ENCODE measurements around the gene RMND5A. TPM values are rescaled to one million over a fixed set of nuclear protein-coding genes. Genes with fewer than 3 reads are reported as not detected.
"Not testable (repeated sequence)": the region's sequence is repeated elsewhere in the genome, so short reads cannot be mapped to it uniquely, and the experiment has no call there.

Gene RMND5A
- polyA plus RNA-seq, 2 donors: 19.2 to 38.5 TPM

DNA sequence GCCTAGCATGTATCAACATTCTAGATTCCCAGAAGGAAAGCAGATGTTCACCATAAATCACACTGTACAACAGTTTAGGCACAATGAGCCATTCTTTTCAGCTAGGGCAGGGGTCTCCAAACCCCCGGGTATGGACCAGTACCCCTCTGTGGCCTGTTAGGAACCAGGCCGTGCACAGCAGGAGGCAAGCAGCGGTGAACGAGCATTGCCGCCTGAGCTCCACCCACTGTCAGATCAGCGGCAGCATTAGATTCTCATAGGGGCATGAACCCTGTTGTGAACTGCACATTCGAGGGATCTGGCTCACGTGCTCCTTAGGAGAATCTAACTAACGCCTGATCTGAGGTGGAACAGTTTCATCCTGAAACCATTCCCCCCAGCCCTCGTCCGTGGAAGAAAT lies 19.8 kb downstream of the RMND5A start:
- H3K4me3 ChIP-seq (ENCODE audit: low read depth in 1 of 2, low read length in 2 of 2); H3K9me3 ChIP-seq (ENCODE audit: control insufficient read depth in 2 of 2, insufficient read depth in 1 of 2, low read depth in 1 of 2, low read length in 1 of 2); H3K36me3 ChIP-seq (ENCODE audit: control insufficient read depth in 2 of 2, insufficient read depth in 2 of 2, low read length in 1 of 2); H3K27ac ChIP-seq (ENCODE audit: low read depth in 2 of 2, low read length in 1 of 2); H3K4me1 ChIP-seq (ENCODE audit: control insufficient read depth in 2 of 2, insufficient read depth in 2 of 2, low read length in 1 of 2); H3K27me3 ChIP-seq (ENCODE audit: control insufficient read depth in 1 of 2, insufficient read depth in 2 of 2, low read length in 2 of 2): not testable (repeated sequence)
- no CpG with 5 or more reads among the region's 11 CpGs for WGBS, 2 donors

DNA sequence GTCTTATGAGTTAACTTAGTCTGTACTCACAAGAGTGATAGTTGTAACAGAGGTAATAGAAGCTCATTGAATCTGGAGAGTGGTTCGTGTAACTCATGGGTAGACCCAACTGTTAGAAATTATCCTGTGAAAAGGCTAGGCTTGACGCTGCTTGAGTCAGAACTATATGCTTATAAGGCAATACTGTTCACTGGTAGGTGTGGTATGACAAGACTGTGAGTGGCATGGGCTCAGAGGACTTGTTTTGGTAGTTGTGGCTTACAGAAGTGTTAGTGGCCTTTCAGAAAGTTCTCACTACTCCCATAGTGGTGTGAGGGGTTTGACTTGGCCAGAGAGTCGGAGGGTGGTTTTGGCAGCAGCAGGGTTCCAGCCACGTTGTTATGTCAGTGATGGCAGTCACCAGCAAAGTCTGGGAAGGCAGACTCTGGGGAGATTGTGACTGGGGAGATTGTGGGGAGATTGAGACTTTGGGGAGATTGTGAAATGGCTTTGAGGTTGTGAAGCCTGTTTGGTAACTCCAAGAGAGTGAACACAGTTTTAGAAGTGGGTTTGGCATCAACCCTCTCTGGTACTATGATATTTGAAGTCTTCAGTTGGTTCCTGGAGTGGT lies 21.9 kb downstream of the RMND5A start:
- WGBS, 2 donors: 80% methylated on average over 1 of the region's 4 CpGs; no CpG with 5 or more reads in 1 of the 2 donors
- not testable (repeated sequence) for H3K4me3 ChIP-seq (ENCODE audit: low read depth in 1 of 2, low read length in 2 of 2); H3K27me3 ChIP-seq (ENCODE audit: control insufficient read depth in 1 of 2, insufficient read depth in 2 of 2, low read length in 2 of 2); H3K4me1 ChIP-seq (ENCODE audit: control insufficient read depth in 2 of 2, insufficient read depth in 2 of 2, low read length in 1 of 2); H3K9me3 ChIP-seq (ENCODE audit: control insufficient read depth in 2 of 2, insufficient read depth in 1 of 2, low read depth in 1 of 2, low read length in 1 of 2); H3K36me3 ChIP-seq (ENCODE audit: control insufficient read depth in 2 of 2, insufficient read depth in 2 of 2, low read length in 1 of 2)
- peak overlapping the region; percentile 59 to 71 for H3K27ac ChIP-seq (ENCODE audit: low read depth in 2 of 2, low read length in 1 of 2)

DNA sequence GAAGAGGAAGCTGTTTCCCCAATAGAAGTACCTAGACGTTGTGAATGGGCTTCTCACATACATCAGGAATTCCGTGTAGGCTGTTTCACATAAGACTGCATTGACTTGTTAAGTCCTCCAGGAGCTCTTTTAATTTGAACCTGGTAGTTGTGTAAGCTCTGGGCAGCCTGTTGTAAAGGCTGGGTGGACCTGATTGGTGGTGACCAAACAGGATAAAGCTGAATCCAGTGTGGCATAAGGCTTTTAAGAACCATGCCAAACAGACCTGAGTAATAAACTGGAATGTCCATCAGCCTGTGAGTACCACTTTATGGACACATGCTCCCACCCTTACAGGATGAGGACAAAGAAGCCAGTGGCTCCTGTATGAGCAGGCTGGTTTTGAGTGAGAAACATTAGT lies 24.1 kb downstream of the RMND5A start:
- no peaks in the 10 kb centered on the region for H3K36me3 ChIP-seq (ENCODE audit: control insufficient read depth in 2 of 2, insufficient read depth in 2 of 2, low read length in 1 of 2)
- H3K27me3 ChIP-seq (ENCODE audit: control insufficient read depth in 1 of 2, insufficient read depth in 2 of 2, low read length in 2 of 2): no peaks in the 10 kb centered on the region
- 70 to 83% methylated on average over 2 of the region's 2 CpGs for WGBS, 2 donors
- no peak overlapping the region for H3K4me3 ChIP-seq (ENCODE audit: low read depth in 1 of 2, low read length in 2 of 2)
- peak overlapping the region; percentile 23 to 24 for H3K27ac ChIP-seq (ENCODE audit: low read depth in 2 of 2, low read length in 1 of 2)
- H3K4me1 ChIP-seq (ENCODE audit: control insufficient read depth in 2 of 2, insufficient read depth in 2 of 2, low read length in 1 of 2): no peaks in the 10 kb centered on the region
- no peaks in the 10 kb centered on the region for H3K9me3 ChIP-seq (ENCODE audit: control insufficient read depth in 2 of 2, insufficient read depth in 1 of 2, low read depth in 1 of 2, low read length in 1 of 2)

DNA sequence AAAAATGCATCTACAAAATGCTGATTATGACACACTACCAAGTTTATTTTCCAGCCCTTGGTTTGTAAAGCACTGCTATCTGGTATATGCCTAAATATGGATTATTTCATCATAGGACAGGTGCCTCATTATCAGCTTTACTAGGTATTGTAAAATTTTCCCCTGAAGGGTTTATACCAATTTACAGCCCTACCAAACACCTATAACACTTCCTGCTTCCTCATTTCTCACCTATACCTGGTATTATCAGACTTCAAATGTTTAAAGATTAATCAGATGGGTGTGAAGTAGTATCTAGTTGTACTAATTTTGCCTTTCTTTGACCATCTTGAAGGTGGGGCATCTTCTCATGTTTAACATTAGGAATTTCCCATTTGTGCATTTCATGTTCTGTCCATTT lies 26.8 kb downstream of the RMND5A start:
- Histone ChIP-seq H3K36me3 (ENCODE audit: control insufficient read depth in 2 of 2, insufficient read depth in 2 of 2, low read length in 1 of 2) (peaks cover 0 to 2% of the 10 kb centered on the region in 2 donors), H3K4me1 (ENCODE audit: control insufficient read depth in 2 of 2, insufficient read depth in 2 of 2, low read length in 1 of 2) (no peaks in the 10 kb centered on the region), H3K27ac (ENCODE audit: low read depth in 2 of 2, low read length in 1 of 2) (peak overlapping the region in 1 of 2 donors; percentile 33), H3K9me3 (ENCODE audit: control insufficient read depth in 2 of 2, insufficient read depth in 1 of 2, low read depth in 1 of 2, low read length in 1 of 2) (no peaks in the 10 kb centered on the region), H3K4me3 (ENCODE audit: low read depth in 1 of 2, low read length in 2 of 2) (no peak overlapping the region), H3K27me3 (ENCODE audit: control insufficient read depth in 1 of 2, insufficient read depth in 2 of 2, low read length in 2 of 2) (no peaks in the 10 kb centered on the region)

DNA sequence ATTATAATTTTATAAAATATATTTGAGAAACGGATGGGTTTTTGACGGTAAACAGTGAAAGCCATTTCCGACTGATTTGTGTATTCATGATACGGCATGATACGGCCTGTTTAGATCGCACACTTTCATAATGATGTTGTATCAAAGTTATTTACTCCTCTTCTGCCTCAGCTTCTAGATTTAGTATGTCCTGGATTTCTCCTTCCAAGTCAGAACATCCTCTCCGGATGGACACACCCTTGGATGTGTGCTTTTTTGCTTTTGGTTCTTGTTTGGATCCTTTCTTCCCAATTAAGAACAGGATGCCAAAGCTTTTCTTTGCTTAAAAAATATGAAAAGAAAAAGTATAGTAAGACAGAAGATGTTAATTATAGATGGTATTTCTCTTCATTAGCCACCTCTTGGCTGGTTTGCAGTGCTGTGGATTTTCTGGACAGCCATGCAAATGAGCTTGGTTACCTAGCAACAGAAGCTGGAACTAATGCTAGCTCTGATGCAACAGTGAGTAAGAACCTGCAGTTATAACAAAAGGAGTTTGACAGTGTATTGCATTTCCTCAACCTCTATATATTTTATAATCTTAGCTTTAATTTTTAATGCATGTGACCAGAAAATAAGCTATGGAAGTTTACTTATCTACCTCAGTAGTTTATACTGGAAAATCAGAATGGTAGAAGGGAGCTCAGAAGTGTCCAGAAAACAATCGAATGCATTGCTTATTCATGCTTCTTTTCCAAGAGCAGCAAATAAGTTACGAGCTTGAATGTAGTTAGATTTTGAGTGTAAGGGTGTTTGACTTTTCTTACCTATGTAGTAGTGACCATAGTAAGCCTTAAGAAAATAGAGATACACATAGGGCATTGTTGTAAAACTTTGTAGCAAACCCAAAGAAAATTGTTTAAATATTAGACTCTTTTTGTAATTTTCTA lies 27.9 kb downstream of the RMND5A start:
- H3K27ac ChIP-seq (ENCODE audit: low read depth in 2 of 2, low read length in 1 of 2): peak overlapping the region in 1 of 2 donors; percentile 30
- H3K9me3 ChIP-seq (ENCODE audit: control insufficient read depth in 2 of 2, insufficient read depth in 1 of 2, low read depth in 1 of 2, low read length in 1 of 2): no peaks in the 10 kb centered on the region
- no peaks in the 10 kb centered on the region for H3K27me3 ChIP-seq (ENCODE audit: control insufficient read depth in 1 of 2, insufficient read depth in 2 of 2, low read length in 2 of 2)
- WGBS, 2 donors: 90 to 91% methylated on average over 9 of the region's 9 CpGs
- peaks cover 0 to 2% of the 10 kb centered on the region in 2 donors for H3K36me3 ChIP-seq (ENCODE audit: control insufficient read depth in 2 of 2, insufficient read depth in 2 of 2, low read length in 1 of 2)
- H3K4me3 ChIP-seq (ENCODE audit: low read depth in 1 of 2, low read length in 2 of 2): no peak overlapping the region
- no peaks in the 10 kb centered on the region for H3K4me1 ChIP-seq (ENCODE audit: control insufficient read depth in 2 of 2, insufficient read depth in 2 of 2, low read length in 1 of 2)

DNA sequence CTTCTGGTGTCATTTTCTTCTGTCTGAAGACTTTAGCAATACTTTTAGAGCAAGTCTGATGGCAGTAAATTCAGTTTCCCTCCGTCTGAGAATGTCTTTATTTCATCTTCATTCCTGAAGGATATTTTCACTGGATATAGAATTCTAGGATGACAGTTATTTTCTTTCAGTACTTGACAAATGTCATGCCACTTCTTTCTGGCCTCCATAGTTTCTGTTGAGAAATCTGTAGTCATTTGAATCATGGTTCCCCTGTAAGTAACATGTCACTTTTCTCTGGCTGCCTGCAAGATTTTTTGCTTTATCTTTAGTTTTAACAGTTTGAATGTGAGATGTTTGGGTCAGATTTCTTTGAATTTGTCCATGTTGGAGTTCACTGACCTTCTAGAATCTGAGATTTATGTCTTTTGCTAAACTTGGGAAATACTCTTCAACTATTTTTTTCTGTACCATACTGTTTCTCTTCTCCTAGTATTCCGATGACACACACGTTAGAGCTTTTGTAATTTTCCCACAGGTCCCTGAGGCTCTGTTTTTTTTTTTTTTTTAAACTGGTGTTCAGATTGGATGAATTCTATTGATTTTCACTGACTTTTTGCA lies 30.2 kb downstream of the RMND5A start:
- Histone ChIP-seq H3K4me3 (ENCODE audit: low read depth in 1 of 2, low read length in 2 of 2) (no peak overlapping the region), H3K27me3 (ENCODE audit: control insufficient read depth in 1 of 2, insufficient read depth in 2 of 2, low read length in 2 of 2) (no peaks in the 10 kb centered on the region), H3K27ac (ENCODE audit: low read depth in 2 of 2, low read length in 1 of 2) (no peak overlapping the region), H3K36me3 (ENCODE audit: control insufficient read depth in 2 of 2, insufficient read depth in 2 of 2, low read length in 1 of 2) (peaks cover 0 to 2% of the 10 kb centered on the region in 2 donors), H3K9me3 (ENCODE audit: control insufficient read depth in 2 of 2, insufficient read depth in 1 of 2, low read depth in 1 of 2, low read length in 1 of 2) (no peaks in the 10 kb centered on the region), H3K4me1 (ENCODE audit: control insufficient read depth in 2 of 2, insufficient read depth in 2 of 2, low read length in 1 of 2) (no peaks in the 10 kb centered on the region)
- WGBS, 2 donors: 94 to 98% methylated on average over 3 of the region's 3 CpGs

DNA sequence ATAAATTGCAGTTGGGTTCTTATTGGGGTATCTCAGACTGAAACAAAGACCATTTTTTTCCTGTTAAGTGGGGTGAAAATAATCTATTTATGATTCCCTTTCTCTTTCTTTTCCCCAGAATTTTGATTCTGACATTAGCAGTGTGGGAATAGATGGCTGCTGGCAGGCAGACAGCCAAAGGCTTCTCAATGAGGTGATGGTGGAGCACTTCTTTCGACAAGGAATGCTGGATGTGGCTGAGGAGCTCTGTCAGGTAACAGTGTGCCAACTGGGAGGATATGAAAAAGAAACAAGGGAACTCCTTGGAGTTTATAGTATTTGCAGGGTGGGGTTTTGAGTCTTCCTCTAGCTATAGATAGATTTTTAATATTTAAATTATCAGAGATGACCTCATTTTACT lies 31.7 kb downstream of the RMND5A start:
- Histone ChIP-seq H3K4me1 (ENCODE audit: control insufficient read depth in 2 of 2, insufficient read depth in 2 of 2, low read length in 1 of 2) (no peaks in the 10 kb centered on the region), H3K36me3 (ENCODE audit: control insufficient read depth in 2 of 2, insufficient read depth in 2 of 2, low read length in 1 of 2) (peaks cover 2% of the 10 kb centered on the region in 2 donors), H3K9me3 (ENCODE audit: control insufficient read depth in 2 of 2, insufficient read depth in 1 of 2, low read depth in 1 of 2, low read length in 1 of 2) (no peaks in the 10 kb centered on the region), H3K27ac (ENCODE audit: low read depth in 2 of 2, low read length in 1 of 2) (no peak overlapping the region), H3K4me3 (ENCODE audit: low read depth in 1 of 2, low read length in 2 of 2) (no peak overlapping the region), H3K27me3 (ENCODE audit: control insufficient read depth in 1 of 2, insufficient read depth in 2 of 2, low read length in 2 of 2) (no peaks in the 10 kb centered on the region)
- WGBS, 2 donors: 88 to 97% methylated on average over 1 of the region's 1 CpG

DNA sequence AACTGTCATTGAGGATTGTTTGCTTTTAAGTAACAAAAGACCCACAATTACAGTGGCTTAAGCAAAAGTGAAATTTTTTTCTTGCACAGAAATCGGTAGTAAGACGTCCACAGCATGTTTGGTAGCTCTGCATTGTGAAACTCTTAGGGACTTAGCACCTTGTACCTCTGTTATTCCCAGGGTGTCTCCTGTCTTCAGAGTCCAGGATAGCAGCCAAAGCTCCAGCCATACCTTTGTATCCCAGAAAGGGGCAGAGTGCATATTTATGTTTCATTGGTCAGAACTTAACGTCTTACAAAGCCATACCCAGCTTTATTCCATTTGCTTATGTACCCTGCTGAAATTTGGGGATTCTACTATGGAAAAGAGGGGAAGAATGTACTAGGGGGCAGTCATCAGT lies 32.8 kb downstream of the RMND5A start:
- H3K27me3 ChIP-seq (ENCODE audit: control insufficient read depth in 1 of 2, insufficient read depth in 2 of 2, low read length in 2 of 2): no peaks in the 10 kb centered on the region
- H3K4me3 ChIP-seq (ENCODE audit: low read depth in 1 of 2, low read length in 2 of 2): no peak overlapping the region
- H3K4me1 ChIP-seq (ENCODE audit: control insufficient read depth in 2 of 2, insufficient read depth in 2 of 2, low read length in 1 of 2): no peaks in the 10 kb centered on the region
- 96 to 97% methylated on average over 3 of the region's 3 CpGs for WGBS, 2 donors
- H3K36me3 ChIP-seq (ENCODE audit: control insufficient read depth in 2 of 2, insufficient read depth in 2 of 2, low read length in 1 of 2): peaks cover 2% of the 10 kb centered on the region in 2 donors
- H3K27ac ChIP-seq (ENCODE audit: low read depth in 2 of 2, low read length in 1 of 2): no peak overlapping the region
- no peaks in the 10 kb centered on the region for H3K9me3 ChIP-seq (ENCODE audit: control insufficient read depth in 2 of 2, insufficient read depth in 1 of 2, low read depth in 1 of 2, low read length in 1 of 2)

DNA sequence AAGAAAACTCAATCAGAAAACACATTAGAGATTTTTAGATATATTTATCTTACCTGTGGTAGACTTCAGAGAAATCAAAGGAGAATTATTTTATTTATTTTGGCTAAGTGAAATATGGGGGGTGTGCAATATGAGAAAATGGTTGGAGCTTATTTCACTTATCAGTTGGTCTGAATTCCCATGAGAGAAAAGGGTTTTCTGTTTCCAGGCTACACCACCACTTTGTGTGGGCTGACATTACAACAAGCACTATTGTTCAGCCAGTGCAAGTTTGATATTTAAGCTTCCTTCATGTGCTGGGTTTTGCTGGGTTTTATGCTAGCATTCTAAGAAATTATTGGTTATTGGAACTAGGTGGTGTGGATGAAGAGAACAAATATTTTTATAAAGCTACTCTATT lies 33.5 kb downstream of the RMND5A start:
- H3K9me3 ChIP-seq (ENCODE audit: control insufficient read depth in 2 of 2, insufficient read depth in 1 of 2, low read depth in 1 of 2, low read length in 1 of 2): no peaks in the 10 kb centered on the region
- H3K27ac ChIP-seq (ENCODE audit: low read depth in 2 of 2, low read length in 1 of 2): no peak overlapping the region
- H3K27me3 ChIP-seq (ENCODE audit: control insufficient read depth in 1 of 2, insufficient read depth in 2 of 2, low read length in 2 of 2): no peaks in the 10 kb centered on the region
- H3K36me3 ChIP-seq (ENCODE audit: control insufficient read depth in 2 of 2, insufficient read depth in 2 of 2, low read length in 1 of 2): peaks cover 2% of the 10 kb centered on the region in 2 donors
- H3K4me3 ChIP-seq (ENCODE audit: low read depth in 1 of 2, low read length in 2 of 2): no peak overlapping the region
- H3K4me1 ChIP-seq (ENCODE audit: control insufficient read depth in 2 of 2, insufficient read depth in 2 of 2, low read length in 1 of 2): no peaks in the 10 kb centered on the region

All from esophagus (tissue), 2 donors.